Measurements from ENCODE around the gene GPS2.

DNA sequence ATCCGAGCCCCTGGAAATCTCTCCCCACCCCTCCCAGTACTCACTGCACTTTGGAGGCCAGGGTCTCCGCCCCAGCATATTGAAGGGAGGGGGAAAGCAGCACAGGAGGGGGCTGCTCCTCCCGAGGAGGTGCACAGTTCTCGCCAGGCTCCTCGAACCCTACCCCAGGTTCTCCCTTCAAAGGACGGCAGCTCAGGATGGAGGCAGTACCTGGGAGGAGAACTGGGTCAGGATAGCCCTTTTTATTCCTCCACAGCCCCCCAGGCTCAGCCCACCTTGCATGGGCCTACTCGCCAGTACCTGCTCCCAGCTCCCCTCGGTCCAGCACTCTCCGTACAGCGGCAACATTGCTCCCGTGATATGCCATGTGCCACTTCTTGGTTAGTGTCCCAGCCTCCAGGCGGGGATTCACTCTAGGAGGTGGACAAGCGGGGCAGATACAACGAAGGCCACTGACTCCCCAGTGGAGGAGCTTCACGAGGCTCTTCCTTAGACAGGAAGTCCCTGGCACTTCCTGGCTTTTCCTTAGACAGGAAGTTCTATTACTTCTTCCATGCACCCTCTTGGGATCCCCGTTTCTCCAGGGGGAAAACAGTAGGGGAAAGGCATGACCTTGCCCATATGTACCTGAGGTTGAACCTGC, 2.1 kb upstream of the GPS2 start:
- TF ChIP-seq, protein P1, sequence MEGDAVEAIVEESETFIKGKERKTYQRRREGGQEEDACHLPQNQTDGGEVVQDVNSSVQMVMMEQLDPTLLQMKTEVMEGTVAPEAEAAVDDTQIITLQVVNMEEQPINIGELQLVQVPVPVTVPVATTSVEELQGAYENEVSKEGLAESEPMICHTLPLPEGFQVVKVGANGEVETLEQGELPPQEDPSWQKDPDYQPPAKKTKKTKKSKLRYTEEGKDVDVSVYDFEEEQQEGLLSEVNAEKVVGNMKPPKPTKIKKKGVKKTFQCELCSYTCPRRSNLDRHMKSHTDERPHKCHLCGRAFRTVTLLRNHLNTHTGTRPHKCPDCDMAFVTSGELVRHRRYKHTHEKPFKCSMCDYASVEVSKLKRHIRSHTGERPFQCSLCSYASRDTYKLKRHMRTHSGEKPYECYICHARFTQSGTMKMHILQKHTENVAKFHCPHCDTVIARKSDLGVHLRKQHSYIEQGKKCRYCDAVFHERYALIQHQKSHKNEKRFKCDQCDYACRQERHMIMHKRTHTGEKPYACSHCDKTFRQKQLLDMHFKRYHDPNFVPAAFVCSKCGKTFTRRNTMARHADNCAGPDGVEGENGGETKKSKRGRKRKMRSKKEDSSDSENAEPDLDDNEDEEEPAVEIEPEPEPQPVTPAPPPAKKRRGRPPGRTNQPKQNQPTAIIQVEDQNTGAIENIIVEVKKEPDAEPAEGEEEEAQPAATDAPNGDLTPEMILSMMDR (IDR thresholded peaks at IDR 0.05) = no peak
- no peak for TF ChIP-seq POLR2A (IDR thresholded peaks at IDR 0.05)
